ENCODE results near the gene ADA.

DNA sequence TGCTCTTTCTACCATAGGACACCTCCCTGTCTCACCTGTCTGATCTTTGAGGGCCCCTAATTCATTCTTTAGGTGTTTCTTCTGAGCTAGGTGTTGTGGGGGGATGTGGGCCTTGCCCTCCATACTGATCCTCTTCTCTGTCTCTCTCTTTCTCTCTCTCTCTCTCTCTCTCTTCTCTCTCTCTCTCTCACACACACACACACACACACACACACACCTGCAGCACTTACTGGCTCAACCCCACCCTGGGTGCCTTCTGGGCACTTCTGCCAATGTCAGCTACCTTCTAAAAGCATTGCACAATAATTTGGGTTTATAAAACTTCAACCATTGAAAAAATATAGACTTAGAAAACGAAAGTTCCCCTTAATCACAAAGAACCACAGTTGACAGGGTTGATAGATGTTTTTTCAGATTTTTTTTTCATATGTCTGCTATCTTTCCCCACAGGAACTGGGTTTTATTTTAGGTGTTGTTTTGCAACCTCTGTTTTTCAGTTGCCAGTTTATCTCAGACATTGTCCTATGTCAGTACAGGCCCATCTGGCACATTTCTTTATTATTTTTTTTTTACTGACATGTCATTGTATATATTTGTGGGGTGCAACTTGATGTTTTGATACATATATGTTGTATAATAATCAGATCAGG lies 41.1 kb downstream of the ADA start:
- TF ChIP-seq, protein P1, sequence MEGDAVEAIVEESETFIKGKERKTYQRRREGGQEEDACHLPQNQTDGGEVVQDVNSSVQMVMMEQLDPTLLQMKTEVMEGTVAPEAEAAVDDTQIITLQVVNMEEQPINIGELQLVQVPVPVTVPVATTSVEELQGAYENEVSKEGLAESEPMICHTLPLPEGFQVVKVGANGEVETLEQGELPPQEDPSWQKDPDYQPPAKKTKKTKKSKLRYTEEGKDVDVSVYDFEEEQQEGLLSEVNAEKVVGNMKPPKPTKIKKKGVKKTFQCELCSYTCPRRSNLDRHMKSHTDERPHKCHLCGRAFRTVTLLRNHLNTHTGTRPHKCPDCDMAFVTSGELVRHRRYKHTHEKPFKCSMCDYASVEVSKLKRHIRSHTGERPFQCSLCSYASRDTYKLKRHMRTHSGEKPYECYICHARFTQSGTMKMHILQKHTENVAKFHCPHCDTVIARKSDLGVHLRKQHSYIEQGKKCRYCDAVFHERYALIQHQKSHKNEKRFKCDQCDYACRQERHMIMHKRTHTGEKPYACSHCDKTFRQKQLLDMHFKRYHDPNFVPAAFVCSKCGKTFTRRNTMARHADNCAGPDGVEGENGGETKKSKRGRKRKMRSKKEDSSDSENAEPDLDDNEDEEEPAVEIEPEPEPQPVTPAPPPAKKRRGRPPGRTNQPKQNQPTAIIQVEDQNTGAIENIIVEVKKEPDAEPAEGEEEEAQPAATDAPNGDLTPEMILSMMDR (IDR thresholded peaks at IDR 0.05) = no peak
- TF ChIP-seq JUND (IDR thresholded peaks at IDR 0.05) = no peak

All from SK-N-SH (cell line).